ENCODE measurements around the gene EXOC6B. TPM values are rescaled to one million over a fixed set of nuclear protein-coding genes. Genes with fewer than 3 reads are reported as not detected.

EXOC6B gene
- total and polyA plus RNA-seq, 7 donors: 4.4 to 26.8 (median 14.1) TPM

- no peaks in the 10 kb centered on the region for H3K4me1 ChIP-seq
- H3K9me3 ChIP-seq: no peaks in the 10 kb centered on the region
- peak; percentile 28 for TF ChIP-seq CTCF (IDR thresholded peaks at IDR 0.05)
- intact Hi-C loops (cut with DNase I): no loop called here
- no peak overlapping the region for H3K4me3 ChIP-seq
- no peaks in the 10 kb centered on the region for H3K27me3 ChIP-seq (ENCODE audit: insufficient read depth in 3 of 3, low read length in 2 of 3)
- DNase-seq (no peak), ATAC-seq (no peak)
- no peaks in the 10 kb centered on the region for H3K36me3 ChIP-seq (ENCODE audit: insufficient read depth in 1 of 2, low read depth in 1 of 2)
- 69 to 81% (median 75%) methylated on average over 8 of the region's 8 CpGs for WGBS, 3 donors
- H3K27ac ChIP-seq: no peak overlapping the region
These were observed 500.0 kb downstream of the EXOC6B start for GRCh38 chr2:72325592-72326422.

- ATAC-seq: no peak
These were observed 509.1 kb downstream of the EXOC6B start for GRCh38 chr2:72316774-72317173.

GRCh38 chr2:72300147-72300684, 525.6 kb downstream of the EXOC6B start:
- TF ChIP-seq CTCF (IDR thresholded peaks at IDR 0.05): no peak
- Histone ChIP-seq H3K27me3 (ENCODE audit: insufficient read depth in 3 of 3, low read length in 2 of 3) (no peaks in the 10 kb centered on the region), H3K9me3 (no peaks in the 10 kb centered on the region), H3K4me1 (no peaks in the 10 kb centered on the region), H3K4me3 (no peak overlapping the region), H3K36me3 (ENCODE audit: insufficient read depth in 1 of 2, low read depth in 1 of 2) (no peaks in the 10 kb centered on the region), H3K27ac (no peak overlapping the region)
- ATAC-seq (no peak), DNase-seq (no peak)
- 93 to 96% (median 95%) methylated on average over 9 of the region's 9 CpGs for WGBS, 3 donors
- intact Hi-C loops (cut with DNase I): no loop called here

More at GRCh38 chr2:72316774-72317173, 509.1 kb downstream of the EXOC6B start:
- no peaks in the 10 kb centered on the region for H3K9me3 ChIP-seq
- no peaks in the 10 kb centered on the region for H3K36me3 ChIP-seq (ENCODE audit: insufficient read depth in 1 of 2, low read depth in 1 of 2)
- no peaks in the 10 kb centered on the region for H3K4me1 ChIP-seq
- DNase-seq: no peak
- H3K27me3 ChIP-seq (ENCODE audit: insufficient read depth in 3 of 3, low read length in 2 of 3): no peaks in the 10 kb centered on the region
- intact Hi-C loops (cut with DNase I): no loop called here
- no peak for TF ChIP-seq CTCF (IDR thresholded peaks at IDR 0.05)
- no peak overlapping the region for H3K4me3 ChIP-seq
- no peak overlapping the region for H3K27ac ChIP-seq

GRCh38 chr2:72293620-72294019, 532.2 kb downstream of the EXOC6B start:
- DNase-seq (no peak), ATAC-seq (no peak)
- no peaks in the 10 kb centered on the region for H3K9me3 ChIP-seq
- H3K27ac ChIP-seq: no peak overlapping the region
- H3K4me1 ChIP-seq: no peaks in the 10 kb centered on the region
- no peak for TF ChIP-seq CTCF (IDR thresholded peaks at IDR 0.05)
- no peaks in the 10 kb centered on the region for H3K36me3 ChIP-seq (ENCODE audit: insufficient read depth in 1 of 2, low read depth in 1 of 2)
- H3K27me3 ChIP-seq (ENCODE audit: insufficient read depth in 3 of 3, low read length in 2 of 3): no peaks in the 10 kb centered on the region
- WGBS, 3 donors: 53 to 76% (median 64%) methylated on average over 1 of the region's 1 CpG
- intact Hi-C loops (cut with DNase I): no loop called here
- H3K4me3 ChIP-seq: no peak overlapping the region
